Colon (tissue), 2 donors: Measurements from ENCODE around the gene KIF17.

Experiments
- FAIRE-seq: peaks from 2 replicates; lab custom pipeline; 2012; peaks lifted over from hg19 to GRCh38; lab: Jason Lieb, UNC
- donor health status: control.
- donor health status: control.

Gene KIF17

GRCh38 chr1:20717452-20718342 lies at the start of gene KIF17:
Gene KIF17 (minus strand): TSS chr1:20718007. CDS start chr1:20717706, 301 bp downstream.
- FAIRE-seq: no peak

- no peak for FAIRE-seq
Observed at GRCh38 chr1:20767271-20767670, 49.5 kb upstream of the KIF17 start.

GRCh38 chr1:20763417-20763816 lies 45.6 kb upstream of the KIF17 start:
- FAIRE-seq: no peak

- no peak for FAIRE-seq
Observed at GRCh38 chr1:20760322-20760721, 42.5 kb upstream of the KIF17 start.

- no peak for FAIRE-seq
Observed at GRCh38 chr1:20753589-20753988, 35.8 kb upstream of the KIF17 start.

- no peak for FAIRE-seq
Observed at GRCh38 chr1:20751462-20751990, 33.7 kb upstream of the KIF17 start.

- FAIRE-seq: no peak
Observed at GRCh38 chr1:20742671-20743070, 24.9 kb upstream of the KIF17 start.

- FAIRE-seq: no peak
Observed at GRCh38 chr1:20740781-20741180, 23.0 kb upstream of the KIF17 start.

- FAIRE-seq: no peak
Observed at GRCh38 chr1:20739225-20739624, 21.4 kb upstream of the KIF17 start.

- no peak for FAIRE-seq
Observed at GRCh38 chr1:20735581-20736111, 17.8 kb upstream of the KIF17 start.

GRCh38 chr1:20733360-20733975 lies 15.7 kb upstream of the KIF17 start:
- no peak for FAIRE-seq

- FAIRE-seq: no peak
Observed at GRCh38 chr1:20732588-20733359, 15.0 kb upstream of the KIF17 start, which contains the start of gene SH2D5. Gene SH2D5 (minus strand): TSS chr1:20732703. CDS start chr1:20728044, 4,659 bp downstream.

- FAIRE-seq: no peak
Observed at GRCh38 chr1:20732071-20732587, 14.3 kb upstream of the KIF17 start.

GRCh38 chr1:20731057-20731991 lies 13.5 kb upstream of the KIF17 start:
- FAIRE-seq: no peak

- FAIRE-seq: no peak
Observed at GRCh38 chr1:20730690-20731056, 12.9 kb upstream of the KIF17 start.

- no peak for FAIRE-seq
Observed at GRCh38 chr1:20729990-20730689, 12.3 kb upstream of the KIF17 start.

- FAIRE-seq: no peak
Observed at GRCh38 chr1:20729155-20729931, 11.5 kb upstream of the KIF17 start.

- no peak for FAIRE-seq
Observed at GRCh38 chr1:20728371-20729154, 10.8 kb upstream of the KIF17 start.
